AG04449 (cell line): ENCODE data around the gene ADAMTS16.

Experiments
- CTCF ChIA-PET: fragments of 350-600 bp; formaldehyde crosslinking; extraction: SDS; loops from one replicate; lab custom pipeline; 2021; ENCODE audit warnings: antibody characterized with exemption; lab: Yijun Ruan, JAX
- POLR2A ChIA-PET: fragments of 400-600, 350-600 bp; formaldehyde crosslinking; extraction: SDS; loops from one replicate; lab custom pipeline; 2020; ENCODE audit warnings: antibody characterized with exemption, inconsistent platforms; lab: Yijun Ruan, JAX
- DNase-seq: peaks from one replicate; pipeline ENCODE4 v3.0.0-alpha.2; 2010; ENCODE audit warnings: low read depth, low spot score
- H3K4me3 ChIP-seq: 2 replicates; pipeline ENCODE4 v1.5.1; 2011; ENCODE audit warnings: low read depth, mild to moderate bottlenecking, control low read depth, low read length
- CTCF ChIP-seq: IDR thresholded peaks from one replicate; pipeline ENCODE4 v1.5.1; 2011; ENCODE audit warnings: mild to moderate bottlenecking, moderate library complexity, low read length, control low read depth, inconsistent platforms; ENCODE audit not compliant: insufficient read depth; ENCODE audit errors: missing control alignments

ADAMTS16 gene

GRCh38 chr5:5257353-5257752 lies 117.2 kb downstream of the ADAMTS16 start:
- ChIA-PET CTCF (no interaction called here), POLR2A (no interaction called here)
- no peak for TF ChIP-seq CTCF
- no peak overlapping the region for H3K4me3 ChIP-seq
- DNase-seq: no peak

- ChIA-PET POLR2A (no interaction called here), CTCF (no interaction called here)
- TF ChIP-seq CTCF: no peak
These were observed 118.4 kb downstream of the ADAMTS16 start for GRCh38 chr5:5258564-5258963.

GRCh38 chr5:5264727-5265126 lies 124.6 kb downstream of the ADAMTS16 start:
- ChIA-PET POLR2A (no interaction called here), CTCF (no interaction called here)
- no peak for DNase-seq
- no peak for TF ChIP-seq CTCF
- H3K4me3 ChIP-seq: no peak overlapping the region

More at GRCh38 chr5:5258564-5258963, 118.4 kb downstream of the ADAMTS16 start:
- DNase-seq: no peak
- H3K4me3 ChIP-seq: no peak overlapping the region

GRCh38 chr5:5266297-5266696 lies 126.2 kb downstream of the ADAMTS16 start:
- no peak for TF ChIP-seq CTCF
- no peak for DNase-seq
- ChIA-PET POLR2A (no interaction called here), CTCF (no interaction called here)
- no peak overlapping the region for H3K4me3 ChIP-seq

GRCh38 chr5:5270161-5270560 lies 130.0 kb downstream of the ADAMTS16 start:
- TF ChIP-seq CTCF: no peak
- POLR2A ChIA-PET: no interaction called here

GRCh38 chr5:5270958-5271785 lies 131.0 kb downstream of the ADAMTS16 start:
- DNase-seq: peak; percentile 44
- peak overlapping the region; percentile 37 for H3K4me3 ChIP-seq
- ChIA-PET POLR2A (no interaction called here), CTCF (interaction anchor here (0.8 kb wide), 1 partner anchor 130 kb away, joined by 3 read pairs; no protein-coding TSS in a partner anchor)
- TF ChIP-seq CTCF: no peak

More at GRCh38 chr5:5270161-5270560, 130.0 kb downstream of the ADAMTS16 start:
- CTCF ChIA-PET: interaction anchor here (0.8 kb wide), 1 partner anchor 129 kb away, joined by 3 read pairs; no protein-coding TSS in a partner anchor
- DNase-seq: no peak
- no peak overlapping the region for H3K4me3 ChIP-seq
